ENCODE results near the gene HOXC4.

Gene HOXC4

GRCh38 chr12:54020591-54021405 lies 32.8 kb upstream of the HOXC4 start:
- Mint-ChIP-seq H3K4me1 (ENCODE audit: low read depth) (peaks cover 8% of the 10 kb centered on the region), H3K27ac (no peak overlapping the region), H3K9me3 (no peaks in the 10 kb centered on the region), H3K4me3 (no peak overlapping the region), H3K27me3 (ENCODE audit: low read depth) (peaks cover 84% of the 10 kb centered on the region), H3K36me3 (ENCODE audit: low read depth) (no peaks in the 10 kb centered on the region)
- DNase-seq (ENCODE audit: low spot score): no peak

GRCh38 chr12:54021432-54022013 lies 32.1 kb upstream of the HOXC4 start:
- Mint-ChIP-seq H3K4me3 (no peak overlapping the region), H3K27me3 (ENCODE audit: low read depth) (peaks cover 84% of the 10 kb centered on the region), H3K27ac (no peak overlapping the region), H3K4me1 (ENCODE audit: low read depth) (peaks cover 8% of the 10 kb centered on the region), H3K36me3 (ENCODE audit: low read depth) (no peaks in the 10 kb centered on the region), H3K9me3 (no peaks in the 10 kb centered on the region)
- no peak for DNase-seq (ENCODE audit: low spot score)

- Mint-ChIP-seq H3K36me3 (ENCODE audit: low read depth) (no peaks in the 10 kb centered on the region), H3K27me3 (ENCODE audit: low read depth) (peaks cover 88% of the 10 kb centered on the region), H3K4me3 (no peak overlapping the region), H3K9me3 (no peaks in the 10 kb centered on the region), H3K27ac (no peak overlapping the region), H3K4me1 (ENCODE audit: low read depth) (peaks cover 4% of the 10 kb centered on the region)
- DNase-seq (ENCODE audit: low spot score): no peak
Observed at GRCh38 chr12:54022960-54023884, 30.4 kb upstream of the HOXC4 start.

- Mint-ChIP-seq H3K4me1 (ENCODE audit: low read depth) (peaks cover 7% of the 10 kb centered on the region), H3K36me3 (ENCODE audit: low read depth) (no peaks in the 10 kb centered on the region), H3K9me3 (no peaks in the 10 kb centered on the region), H3K4me3 (no peak overlapping the region), H3K27me3 (ENCODE audit: low read depth) (peaks cover 93% of the 10 kb centered on the region), H3K27ac (no peak overlapping the region)
- DNase-seq (ENCODE audit: low spot score): no peak
Observed at GRCh38 chr12:54024127-54024526, 29.5 kb upstream of the HOXC4 start.

- no peak for DNase-seq (ENCODE audit: low spot score)
- no peak overlapping the region for H3K4me3 Mint-ChIP-seq
- peaks cover 6% of the 10 kb centered on the region for H3K4me1 Mint-ChIP-seq (ENCODE audit: low read depth)
- H3K9me3 Mint-ChIP-seq: no peaks in the 10 kb centered on the region
- no peaks in the 10 kb centered on the region for H3K36me3 Mint-ChIP-seq (ENCODE audit: low read depth)
- H3K27me3 Mint-ChIP-seq (ENCODE audit: low read depth): peaks cover 93% of the 10 kb centered on the region
- H3K27ac Mint-ChIP-seq: no peak overlapping the region
Observed at GRCh38 chr12:54024581-54025305, 28.9 kb upstream of the HOXC4 start.

- peaks cover 6% of the 10 kb centered on the region for H3K4me1 Mint-ChIP-seq (ENCODE audit: low read depth)
- no peak for DNase-seq (ENCODE audit: low spot score)
- no peaks in the 10 kb centered on the region for H3K9me3 Mint-ChIP-seq
- peaks cover 91% of the 10 kb centered on the region for H3K27me3 Mint-ChIP-seq (ENCODE audit: low read depth)
- H3K36me3 Mint-ChIP-seq (ENCODE audit: low read depth): no peaks in the 10 kb centered on the region
- H3K27ac Mint-ChIP-seq: no peak overlapping the region
- H3K4me3 Mint-ChIP-seq: no peak overlapping the region
Observed at GRCh38 chr12:54025499-54026405, 27.9 kb upstream of the HOXC4 start.

- Mint-ChIP-seq H3K9me3 (no peaks in the 10 kb centered on the region), H3K27ac (no peak overlapping the region), H3K27me3 (ENCODE audit: low read depth) (peaks cover 90% of the 10 kb centered on the region), H3K4me1 (ENCODE audit: low read depth) (peaks cover 6% of the 10 kb centered on the region), H3K36me3 (ENCODE audit: low read depth) (no peaks in the 10 kb centered on the region), H3K4me3 (no peak overlapping the region)
- DNase-seq (ENCODE audit: low spot score): no peak
Observed at GRCh38 chr12:54026640-54027441, 26.8 kb upstream of the HOXC4 start.

GRCh38 chr12:54027442-54027786 lies 26.2 kb upstream of the HOXC4 start:
- Mint-ChIP-seq H3K36me3 (ENCODE audit: low read depth) (no peaks in the 10 kb centered on the region), H3K27ac (no peak overlapping the region), H3K27me3 (ENCODE audit: low read depth) (peaks cover 90% of the 10 kb centered on the region), H3K4me1 (ENCODE audit: low read depth) (peaks cover 6% of the 10 kb centered on the region), H3K4me3 (no peak overlapping the region), H3K9me3 (no peaks in the 10 kb centered on the region)
- no peak for DNase-seq (ENCODE audit: low spot score)

- no peak within 1 kb of the TSS for H3K27ac Mint-ChIP-seq
- no peaks in the 10 kb centered on the region for H3K36me3 Mint-ChIP-seq (ENCODE audit: low read depth)
- H3K27me3 Mint-ChIP-seq (ENCODE audit: low read depth): peaks cover 90% of the 10 kb centered on the region
- H3K4me1 Mint-ChIP-seq (ENCODE audit: low read depth): peaks cover 11% of the 10 kb centered on the region
- H3K4me3 Mint-ChIP-seq: peak within 1 kb of the TSS; percentile 21
- no peak for DNase-seq (ENCODE audit: low spot score)
- H3K9me3 Mint-ChIP-seq: peaks cover 3% of the 10 kb centered on the region
Observed at GRCh38 chr12:54028314-54029201, 25.1 kb upstream of the HOXC4 start, which contains the start of gene HOXC6. Gene HOXC6, plus strand, starts transcription at chr12:54028440. Its CDS starts 82 bp downstream, at chr12:54028522.

GRCh38 chr12:54029529-54030441 lies 23.9 kb upstream of the HOXC4 start:
- DNase-seq (ENCODE audit: low spot score): no peak
- Mint-ChIP-seq H3K4me3 (no peak overlapping the region), H3K27ac (no peak overlapping the region), H3K4me1 (ENCODE audit: low read depth) (peaks cover 13% of the 10 kb centered on the region), H3K27me3 (ENCODE audit: low read depth) (peaks cover 85% of the 10 kb centered on the region), H3K9me3 (peaks cover 3% of the 10 kb centered on the region), H3K36me3 (ENCODE audit: low read depth) (no peaks in the 10 kb centered on the region)

GRCh38 chr12:54030442-54030801 lies 23.2 kb upstream of the HOXC4 start:
- H3K4me1 Mint-ChIP-seq (ENCODE audit: low read depth): peaks cover 16% of the 10 kb centered on the region
- H3K27ac Mint-ChIP-seq: no peak overlapping the region
- H3K4me3 Mint-ChIP-seq: no peak overlapping the region
- H3K27me3 Mint-ChIP-seq (ENCODE audit: low read depth): peaks cover 85% of the 10 kb centered on the region
- no peak for DNase-seq (ENCODE audit: low spot score)
- H3K36me3 Mint-ChIP-seq (ENCODE audit: low read depth): no peaks in the 10 kb centered on the region
- H3K9me3 Mint-ChIP-seq: peaks cover 3% of the 10 kb centered on the region

Measured in T-helper 2 cell treated with Interferon-gamma antibody and Interleukin-4, amounts not matched to agents 5 μg/mL and 100 μg/mL, for 36 hours (primary cell).